A549 (cell line): ENCODE measurements around the gene PCBP3. TPM values are rescaled to one million over a fixed set of nuclear protein-coding genes. Genes with fewer than 3 reads are reported as not detected.

ENCODE experiments used
- ATAC-seq, 2 experiments: fragments of 200-7000 bp in 1 of 2; fragments of >200 bp in 1 of 2; cut with Nextera tagmentation in 1 of 2; cut with Tn5 transposase in 1 of 2; 3 replicates each; pipeline versions ENCODE4 v1.8.0 to v1.9.1; 2018 to 2020; ENCODE audit warnings: mild to moderate bottlenecking in 1 of 2, moderate library complexity in 1 of 2
- CTCF ChIA-PET: fragments of 300-600 bp; sonication (Branson Sonifier 250); formaldehyde crosslinking; extraction: SDS; loops from one replicate; lab custom pipeline; 2021; ENCODE audit warnings: antibody characterized with exemption, inconsistent platforms; lab: Yijun Ruan, JAX
- POLR2A ChIA-PET: fragments of 350-600 bp; formaldehyde crosslinking; extraction: SDS; loops from one replicate; lab custom pipeline; 2021; ENCODE audit warnings: antibody characterized with exemption, inconsistent platforms; lab: Yijun Ruan, JAX
- DNase-seq, 2 experiments: peaks; one replicate each; pipeline versions ENCODE4 v3.0.0 to v3.0.0-alpha.2; 2011 to 2016; ENCODE audit warnings: low read depth in 1 of 2, low spot score in 1 of 2
- FAIRE-seq: peaks from 2 replicates; lab custom pipeline; 2011; peaks lifted over from hg19 to GRCh38; lab: Jason Lieb, UNC
- H3K27ac ChIP-seq, 2 experiments: fragments of >200 bp; sonication (Bioruptor Twin); formaldehyde crosslinking; 3 replicates each; pipeline ENCODE4 v1.5.1; 2016 to 2017
- H3K4me1 ChIP-seq: fragments of >200 bp; sonication (Bioruptor Twin); formaldehyde crosslinking; 3 replicates; pipeline ENCODE4 v1.6.1; 2016
- H3K4me2 ChIP-seq: fragments of >200 bp; sonication (Bioruptor Twin); formaldehyde crosslinking; 3 replicates; pipeline ENCODE4 v1.6.1; 2016
- H3K4me3 ChIP-seq: fragments of >200 bp; sonication (Bioruptor Twin); formaldehyde crosslinking; 3 replicates; pipeline ENCODE4 v1.5.1; 2016
- H3K9me3 ChIP-seq: fragments of >200 bp; sonication (Bioruptor Twin); formaldehyde crosslinking; 3 replicates; pipeline ENCODE4 v1.6.1; 2016
- CHD2 ChIP-seq: fragments of 150-350 bp; IDR thresholded peaks from 2 replicates; pipeline ENCODE4 v1.6.1; 2014; ENCODE audit warnings: low read length; ENCODE audit not compliant: partially characterized antibody
- EP300 ChIP-seq, 2 experiments: fragments of >200 bp; sonication (Bioruptor Twin); formaldehyde crosslinking; IDR thresholded peaks; 2 replicates in 1 of 2; 3 replicates in 1 of 2; pipeline ENCODE4 v1.6.1; 2016 to 2017
- ESRRA ChIP-seq: fragments of 150-350 bp; IDR thresholded peaks from 2 replicates; pipeline ENCODE4 v1.6.1; 2014; ENCODE audit warnings: mild to moderate bottlenecking, low read length, borderline replicate concordance
- FOSB ChIP-seq: fragments of 250-450 bp; sonication (Bioruptor Pico); IDR thresholded peaks from 2 replicates; pipeline ENCODE4 v1.5.0; 2020; ENCODE audit warnings: mild to moderate bottlenecking, moderate library complexity
- FOXS1 ChIP-seq: fragments of 250-450 bp; sonication (Bioruptor Pico); IDR thresholded peaks from 2 replicates; pipeline ENCODE4 v1.5.0; 2020; ENCODE audit warnings: mild to moderate bottlenecking, moderate library complexity
- GATA3 ChIP-seq: IDR thresholded peaks from 2 replicates; pipeline ENCODE4 v1.6.1; 2012; ENCODE audit warnings: borderline replicate concordance
- HDAC2 ChIP-seq: fragments of 200-600 bp; sonication (generic); IDR thresholded peaks from 2 replicates; pipeline ENCODE4 v1.6.1; 2016
- HEYL ChIP-seq: fragments of 250-450 bp; sonication (Bioruptor Pico); IDR thresholded peaks from 2 replicates; pipeline ENCODE4 v1.8.0; 2021; ENCODE audit warnings: mild to moderate bottlenecking, moderate library complexity
- HOXB5 ChIP-seq: fragments of 250-450 bp; sonication (Bioruptor Pico); IDR thresholded peaks from 2 replicates; pipeline ENCODE4 v1.5.0; 2020; ENCODE audit warnings: mild to moderate bottlenecking, moderate library complexity
- JUN ChIP-seq, 2 experiments: fragments of >200 bp; sonication (Bioruptor Twin); formaldehyde crosslinking; IDR thresholded peaks; 2 replicates in 1 of 2; 3 replicates in 1 of 2; pipeline ENCODE4 v1.6.1; 2016 to 2017
- JUNB ChIP-seq: fragments of >200 bp; sonication (Bioruptor Twin); formaldehyde crosslinking; IDR thresholded peaks from 2 replicates; pipeline ENCODE4 v1.6.1; 2016
- POLR2A ChIP-seq: IDR thresholded peaks from 2 replicates; pipeline ENCODE4 v1.6.1; 2012; ENCODE audit warnings: mild to moderate bottlenecking, low read length
- RAD21 ChIP-seq, 2 experiments: fragments of >200 bp in 1 of 2; sonication (Bioruptor Twin) in 1 of 2; formaldehyde crosslinking in 1 of 2; IDR thresholded peaks in 1 of 2; conservative IDR thresholded peaks in 1 of 2; 2 replicates in 1 of 2; 3 replicates in 1 of 2; pipeline ENCODE4 v1.6.1; 2012 to 2018; ENCODE audit warnings: inconsistent platforms in 1 of 2
- RARB ChIP-seq: fragments of 250-450 bp; sonication (Bioruptor Pico); IDR thresholded peaks from 2 replicates; pipeline ENCODE4 v1.8.0; 2021; ENCODE audit warnings: mild to moderate bottlenecking, moderate library complexity
- RCOR1 ChIP-seq: fragments of 150-350 bp; IDR thresholded peaks from 2 replicates; pipeline ENCODE4 v1.6.1; 2014; ENCODE audit warnings: antibody characterized with exemption, low read length, low read depth
- RFX5 ChIP-seq: fragments of 450-650 bp; IDR thresholded peaks from 2 replicates; pipeline ENCODE4 v1.7.1; 2014; ENCODE audit warnings: antibody characterized with exemption, mild to moderate bottlenecking, moderate library complexity
- RNF2 ChIP-seq: fragments of 200-600 bp; sonication (generic); IDR thresholded peaks from 2 replicates; pipeline ENCODE4 v1.6.1; 2016; ENCODE audit warnings: low read depth, mild to moderate bottlenecking, antibody characterized with exemption, moderate library complexity, borderline replicate concordance
- SMC3 ChIP-seq: fragments of >200 bp; sonication (Bioruptor Twin); formaldehyde crosslinking; IDR thresholded peaks from 3 replicates; pipeline ENCODE4 v1.6.1; 2018; ENCODE audit warnings: inconsistent platforms
- TFCP2L1 ChIP-seq: fragments of 250-450 bp; sonication (Bioruptor Pico); IDR thresholded peaks from 2 replicates; pipeline ENCODE4 v1.5.0; 2021; ENCODE audit warnings: mild to moderate bottlenecking
- ZC3H11A ChIP-seq: fragments of 450-650 bp; IDR thresholded peaks from 2 replicates; pipeline ENCODE4 v1.6.1; 2014; ENCODE audit warnings: antibody characterized with exemption, mild to moderate bottlenecking
- ZSCAN20 ChIP-seq: fragments of 250-450 bp; sonication (Bioruptor Pico); IDR thresholded peaks from 2 replicates; pipeline ENCODE4 v1.8.0; 2022; ENCODE audit warnings: mild to moderate bottlenecking, moderate library complexity
- WGBS: methylation state at CpG from one replicate; pipeline ENCODE4 v1.1.6; 2017; ENCODE audit errors: missing lambda C conversion rate; 5-methylcytosine and 5-hydroxymethylcytosine counted together
- polyA plus RNA-seq, 4 experiments: library from polyadenylated mRNA; depleted of rRNA in 3 of 4; stranded (reverse); fragments of >200 nt; fragmentation: RNase III in 1 of 4; extraction: RNeasy Plus Mini Kit Qiagen cat#74134 plus additional on column Dnase treatment in 1 of 4; gene quantifications; 2 replicates in 3 of 4; 3 replicates in 1 of 4; pipeline ENCODE4 v1.2.3, GENCODE V29; 2011 to 2017
- TF ChIP-seq, protein P1 (sequence below): fragments of 150-350 bp; IDR thresholded peaks from 2 replicates; pipeline ENCODE4 v1.6.1; 2014; ENCODE audit warnings: low read depth, mild to moderate bottlenecking, low read length
- TF ChIP-seq, protein P2 (sequence below): fragments of 250-450 bp; sonication (Bioruptor Pico); IDR thresholded peaks from 2 replicates; pipeline ENCODE4 v1.5.0; 2021; ENCODE audit warnings: mild to moderate bottlenecking, moderate library complexity, borderline replicate concordance
- TF ChIP-seq, protein P3 (sequence below): IDR thresholded peaks from 2 replicates; pipeline ENCODE4 v1.6.1; 2012
- TF ChIP-seq, protein P4 (sequence below): fragments of 200-600 bp; sonication (generic); IDR thresholded peaks from 2 replicates; pipeline ENCODE4 v1.6.1; 2016; ENCODE audit warnings: antibody characterized with exemption, mild to moderate bottlenecking, moderate library complexity
- TF ChIP-seq, protein P5 (sequence below): fragments of >200 bp; sonication (Bioruptor Twin); formaldehyde crosslinking; IDR thresholded peaks from 3 replicates; pipeline ENCODE4 v1.5.1; 2016
- TF ChIP-seq, protein P6 (sequence below): IDR thresholded peaks from 2 replicates; pipeline ENCODE4 v1.6.1; 2012; ENCODE audit warnings: low read depth, borderline replicate concordance

The PCBP3 gene
- polyA plus RNA-seq, 2 of the 4 experiments (the other 2 are of a cell fraction), result 0.30 to 0.34 TPM

DNA sequence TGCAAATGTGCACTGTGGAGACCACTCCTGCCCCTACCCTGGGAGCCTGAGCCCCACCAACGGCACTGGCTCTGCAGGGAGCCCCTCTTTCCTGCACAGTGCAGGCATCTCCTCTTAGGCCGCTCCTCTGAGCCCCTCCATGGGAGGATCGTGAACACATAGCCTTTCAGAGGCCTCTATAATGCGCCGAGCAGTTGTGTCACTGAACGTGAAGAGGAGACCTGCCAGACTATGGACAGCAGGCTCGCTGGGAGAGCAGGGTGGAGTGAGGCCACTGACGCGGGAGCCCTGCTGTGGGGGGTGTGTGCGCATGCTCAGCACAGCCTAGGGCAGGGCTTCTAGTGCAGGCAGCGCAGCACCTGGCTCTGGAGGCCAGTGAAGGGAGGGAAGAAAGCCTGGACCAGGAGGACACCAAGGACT is 186.7 kb downstream of the PCBP3 start:
- ChIA-PET POLR2A (no interaction called here), CTCF (interaction anchor here (1.5 to 3.5 kb wide), 2 partner anchors 9 to 690 kb away, joined by 3 to 10 read pairs; no protein-coding TSS in a partner anchor)
- 53% methylated on average over 5 of the region's 11 CpGs for WGBS
- DNase-seq, result no peak
- H3K4me2 ChIP-seq, result no peak overlapping the region
- H3K9me3 ChIP-seq, result no peaks in the 10 kb centered on the region
- no peaks in the 10 kb centered on the region for H3K4me1 ChIP-seq
- H3K27ac ChIP-seq, result no peak overlapping the region
- ATAC-seq, result no peak
- H3K4me3 ChIP-seq, result no peak overlapping the region
- TF ChIP-seq, protein P1, sequence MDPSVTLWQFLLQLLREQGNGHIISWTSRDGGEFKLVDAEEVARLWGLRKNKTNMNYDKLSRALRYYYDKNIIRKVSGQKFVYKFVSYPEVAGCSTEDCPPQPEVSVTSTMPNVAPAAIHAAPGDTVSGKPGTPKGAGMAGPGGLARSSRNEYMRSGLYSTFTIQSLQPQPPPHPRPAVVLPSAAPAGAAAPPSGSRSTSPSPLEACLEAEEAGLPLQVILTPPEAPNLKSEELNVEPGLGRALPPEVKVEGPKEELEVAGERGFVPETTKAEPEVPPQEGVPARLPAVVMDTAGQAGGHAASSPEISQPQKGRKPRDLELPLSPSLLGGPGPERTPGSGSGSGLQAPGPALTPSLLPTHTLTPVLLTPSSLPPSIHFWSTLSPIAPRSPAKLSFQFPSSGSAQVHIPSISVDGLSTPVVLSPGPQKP, result no peak
- TF ChIP-seq HEYL (CRISPR knock-in tag) (no peak), JUNB (no peak), JUN (IDR thresholded peaks at IDR 0.05) (no peak), ZSCAN20 (CRISPR knock-in tag) (no peak), TFCP2L1 (CRISPR knock-in tag) (no peak), HOXB5 (CRISPR knock-in tag) (no peak), POLR2A (no peak), SMC3 (no peak), CHD2 (no peak), FOSB (CRISPR knock-in tag) (no peak), RARB (no peak), RNF2 (no peak), RFX5 (no peak)
- TF ChIP-seq, protein P2, sequence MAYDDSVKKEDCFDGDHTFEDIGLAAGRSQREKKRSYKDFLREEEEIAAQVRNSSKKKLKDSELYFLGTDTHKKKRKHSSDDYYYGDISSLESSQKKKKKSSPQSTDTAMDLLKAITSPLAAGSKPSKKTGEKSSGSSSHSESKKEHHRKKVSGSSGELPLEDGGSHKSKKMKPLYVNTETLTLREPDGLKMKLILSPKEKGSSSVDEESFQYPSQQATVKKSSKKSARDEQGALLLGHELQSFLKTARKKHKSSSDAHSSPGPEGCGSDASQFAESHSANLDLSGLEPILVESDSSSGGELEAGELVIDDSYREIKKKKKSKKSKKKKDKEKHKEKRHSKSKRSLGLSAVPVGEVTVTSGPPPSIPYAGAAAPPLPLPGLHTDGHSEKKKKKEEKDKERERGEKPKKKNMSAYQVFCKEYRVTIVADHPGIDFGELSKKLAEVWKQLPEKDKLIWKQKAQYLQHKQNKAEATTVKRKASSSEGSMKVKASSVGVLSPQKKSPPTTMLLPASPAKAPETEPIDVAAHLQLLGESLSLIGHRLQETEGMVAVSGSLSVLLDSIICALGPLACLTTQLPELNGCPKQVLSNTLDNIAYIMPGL, result no peak
- TF ChIP-seq, protein P3, sequence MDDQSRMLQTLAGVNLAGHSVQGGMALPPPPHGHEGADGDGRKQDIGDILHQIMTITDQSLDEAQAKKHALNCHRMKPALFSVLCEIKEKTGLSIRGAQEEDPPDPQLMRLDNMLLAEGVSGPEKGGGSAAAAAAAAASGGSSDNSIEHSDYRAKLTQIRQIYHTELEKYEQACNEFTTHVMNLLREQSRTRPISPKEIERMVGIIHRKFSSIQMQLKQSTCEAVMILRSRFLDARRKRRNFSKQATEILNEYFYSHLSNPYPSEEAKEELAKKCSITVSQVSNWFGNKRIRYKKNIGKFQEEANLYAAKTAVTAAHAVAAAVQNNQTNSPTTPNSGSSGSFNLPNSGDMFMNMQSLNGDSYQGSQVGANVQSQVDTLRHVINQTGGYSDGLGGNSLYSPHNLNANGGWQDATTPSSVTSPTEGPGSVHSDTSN, result no peak
- TF ChIP-seq, protein P4, sequence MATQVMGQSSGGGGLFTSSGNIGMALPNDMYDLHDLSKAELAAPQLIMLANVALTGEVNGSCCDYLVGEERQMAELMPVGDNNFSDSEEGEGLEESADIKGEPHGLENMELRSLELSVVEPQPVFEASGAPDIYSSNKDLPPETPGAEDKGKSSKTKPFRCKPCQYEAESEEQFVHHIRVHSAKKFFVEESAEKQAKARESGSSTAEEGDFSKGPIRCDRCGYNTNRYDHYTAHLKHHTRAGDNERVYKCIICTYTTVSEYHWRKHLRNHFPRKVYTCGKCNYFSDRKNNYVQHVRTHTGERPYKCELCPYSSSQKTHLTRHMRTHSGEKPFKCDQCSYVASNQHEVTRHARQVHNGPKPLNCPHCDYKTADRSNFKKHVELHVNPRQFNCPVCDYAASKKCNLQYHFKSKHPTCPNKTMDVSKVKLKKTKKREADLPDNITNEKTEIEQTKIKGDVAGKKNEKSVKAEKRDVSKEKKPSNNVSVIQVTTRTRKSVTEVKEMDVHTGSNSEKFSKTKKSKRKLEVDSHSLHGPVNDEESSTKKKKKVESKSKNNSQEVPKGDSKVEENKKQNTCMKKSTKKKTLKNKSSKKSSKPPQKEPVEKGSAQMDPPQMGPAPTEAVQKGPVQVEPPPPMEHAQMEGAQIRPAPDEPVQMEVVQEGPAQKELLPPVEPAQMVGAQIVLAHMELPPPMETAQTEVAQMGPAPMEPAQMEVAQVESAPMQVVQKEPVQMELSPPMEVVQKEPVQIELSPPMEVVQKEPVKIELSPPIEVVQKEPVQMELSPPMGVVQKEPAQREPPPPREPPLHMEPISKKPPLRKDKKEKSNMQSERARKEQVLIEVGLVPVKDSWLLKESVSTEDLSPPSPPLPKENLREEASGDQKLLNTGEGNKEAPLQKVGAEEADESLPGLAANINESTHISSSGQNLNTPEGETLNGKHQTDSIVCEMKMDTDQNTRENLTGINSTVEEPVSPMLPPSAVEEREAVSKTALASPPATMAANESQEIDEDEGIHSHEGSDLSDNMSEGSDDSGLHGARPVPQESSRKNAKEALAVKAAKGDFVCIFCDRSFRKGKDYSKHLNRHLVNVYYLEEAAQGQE, result no peak
- FAIRE-seq, result no peak

DNA sequence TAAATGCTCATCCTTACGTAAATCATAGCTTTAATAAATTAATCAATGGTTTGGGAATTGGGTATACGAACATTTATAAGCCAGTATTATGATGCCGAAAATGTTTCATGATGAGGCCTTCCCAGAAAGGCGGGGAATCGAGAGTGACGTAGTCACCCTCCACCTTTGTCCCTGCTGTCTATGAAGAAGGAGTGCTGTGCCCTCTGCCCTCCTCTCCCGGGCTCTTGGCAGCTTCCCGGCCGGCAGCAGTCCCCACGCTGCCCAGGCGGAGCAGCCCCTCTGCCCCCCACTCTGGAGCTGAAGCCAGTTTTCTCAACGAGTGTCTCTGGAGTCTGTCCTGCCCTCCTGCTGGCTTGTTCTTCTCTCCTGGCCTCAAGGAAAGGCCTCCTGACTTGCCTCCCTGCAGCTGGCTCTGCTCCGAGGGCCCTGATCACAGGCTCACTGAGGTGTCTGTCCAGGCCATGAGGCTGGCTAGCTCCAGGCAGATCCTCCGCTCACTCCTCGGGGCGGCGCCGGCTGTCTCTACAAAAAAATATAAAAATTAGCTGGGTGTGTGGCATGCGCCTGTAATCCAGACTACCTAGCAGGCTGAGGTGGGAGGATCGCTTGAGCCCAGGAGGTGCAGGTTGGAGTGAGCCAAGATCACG is 187.3 kb downstream of the PCBP3 start:
- Histone ChIP-seq H3K4me3 (no peak overlapping the region), H3K9me3 (no peaks in the 10 kb centered on the region), H3K4me1 (no peaks in the 10 kb centered on the region), H3K4me2 (no peak overlapping the region), H3K27ac (no peak overlapping the region)
- ChIA-PET CTCF (interaction anchor here (3.5 kb wide), 1 partner anchor 10 kb away, joined by 10 read pairs; no protein-coding TSS in a partner anchor), POLR2A (no interaction called here)
- ATAC-seq (no peak), DNase-seq (no peak), FAIRE-seq (no peak)
- WGBS, result 86% methylated on average over 16 of the region's 21 CpGs
- TF ChIP-seq RARB, result no peak
- TF ChIP-seq EP300 (IDR thresholded peaks at IDR 0.05), result no peak
- TF ChIP-seq, protein P5, sequence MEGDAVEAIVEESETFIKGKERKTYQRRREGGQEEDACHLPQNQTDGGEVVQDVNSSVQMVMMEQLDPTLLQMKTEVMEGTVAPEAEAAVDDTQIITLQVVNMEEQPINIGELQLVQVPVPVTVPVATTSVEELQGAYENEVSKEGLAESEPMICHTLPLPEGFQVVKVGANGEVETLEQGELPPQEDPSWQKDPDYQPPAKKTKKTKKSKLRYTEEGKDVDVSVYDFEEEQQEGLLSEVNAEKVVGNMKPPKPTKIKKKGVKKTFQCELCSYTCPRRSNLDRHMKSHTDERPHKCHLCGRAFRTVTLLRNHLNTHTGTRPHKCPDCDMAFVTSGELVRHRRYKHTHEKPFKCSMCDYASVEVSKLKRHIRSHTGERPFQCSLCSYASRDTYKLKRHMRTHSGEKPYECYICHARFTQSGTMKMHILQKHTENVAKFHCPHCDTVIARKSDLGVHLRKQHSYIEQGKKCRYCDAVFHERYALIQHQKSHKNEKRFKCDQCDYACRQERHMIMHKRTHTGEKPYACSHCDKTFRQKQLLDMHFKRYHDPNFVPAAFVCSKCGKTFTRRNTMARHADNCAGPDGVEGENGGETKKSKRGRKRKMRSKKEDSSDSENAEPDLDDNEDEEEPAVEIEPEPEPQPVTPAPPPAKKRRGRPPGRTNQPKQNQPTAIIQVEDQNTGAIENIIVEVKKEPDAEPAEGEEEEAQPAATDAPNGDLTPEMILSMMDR, result no peak
- TF ChIP-seq RFX5, result no peak
- no peak for TF ChIP-seq JUN (IDR thresholded peaks at IDR 0.05)
- no peak for TF ChIP-seq RCOR1
- no peak for TF ChIP-seq ZSCAN20 (CRISPR knock-in tag)
- no peak for TF ChIP-seq ESRRA
- TF ChIP-seq RAD21 (conservative IDR thresholded peaks at IDR 0.05 in 1 of 2, IDR thresholded peaks at IDR 0.05 in 1 of 2), result no peak
- no peak for TF ChIP-seq FOXS1 (CRISPR knock-in tag)
- TF ChIP-seq, protein P1, result no peak
- no peak for TF ChIP-seq GATA3
- no peak for TF ChIP-seq HDAC2
- TF ChIP-seq ZC3H11A, result no peak
- TF ChIP-seq, protein P6, sequence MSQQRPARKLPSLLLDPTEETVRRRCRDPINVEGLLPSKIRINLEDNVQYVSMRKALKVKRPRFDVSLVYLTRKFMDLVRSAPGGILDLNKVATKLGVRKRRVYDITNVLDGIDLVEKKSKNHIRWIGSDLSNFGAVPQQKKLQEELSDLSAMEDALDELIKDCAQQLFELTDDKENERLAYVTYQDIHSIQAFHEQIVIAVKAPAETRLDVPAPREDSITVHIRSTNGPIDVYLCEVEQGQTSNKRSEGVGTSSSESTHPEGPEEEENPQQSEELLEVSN, result no peak
